Measurements from ENCODE around the gene HS6ST3.
"Not testable (repeated sequence)": the region's sequence is repeated elsewhere in the genome, so short reads cannot be mapped to it uniquely, and the experiment has no call there.

Gene HS6ST3

GRCh38 chr13:96093296-96094006 is 3.5 kb downstream of the HS6ST3 start:
- DNase-seq = no peak

- DNase-seq = no peak
Observed at GRCh38 chr13:96100457-96101220, 10.7 kb downstream of the HS6ST3 start.

DNA sequence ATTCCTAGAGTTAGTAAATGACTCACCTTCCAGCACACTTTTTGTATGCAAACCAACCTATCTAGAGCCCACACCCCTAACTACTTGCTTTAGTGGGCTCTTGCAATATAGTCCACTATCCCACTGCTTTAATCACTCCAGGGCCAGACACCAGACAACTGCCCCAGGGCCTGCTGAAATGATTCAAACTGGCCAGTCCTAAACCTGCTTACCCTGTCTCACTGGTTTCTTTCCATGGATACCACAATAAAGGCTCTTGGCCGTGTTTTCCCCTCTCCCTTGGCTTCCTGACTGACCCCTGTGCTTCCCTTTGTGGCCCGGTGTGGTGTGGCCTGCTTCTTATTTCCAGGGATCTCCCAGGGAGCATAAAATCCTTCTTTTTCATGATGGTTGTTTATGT is 14.6 kb downstream of the HS6ST3 start:
- no peak for DNase-seq

- not testable (repeated sequence) for DNase-seq
Observed at GRCh38 chr13:96108072-96108471, 18.2 kb downstream of the HS6ST3 start.

DNA sequence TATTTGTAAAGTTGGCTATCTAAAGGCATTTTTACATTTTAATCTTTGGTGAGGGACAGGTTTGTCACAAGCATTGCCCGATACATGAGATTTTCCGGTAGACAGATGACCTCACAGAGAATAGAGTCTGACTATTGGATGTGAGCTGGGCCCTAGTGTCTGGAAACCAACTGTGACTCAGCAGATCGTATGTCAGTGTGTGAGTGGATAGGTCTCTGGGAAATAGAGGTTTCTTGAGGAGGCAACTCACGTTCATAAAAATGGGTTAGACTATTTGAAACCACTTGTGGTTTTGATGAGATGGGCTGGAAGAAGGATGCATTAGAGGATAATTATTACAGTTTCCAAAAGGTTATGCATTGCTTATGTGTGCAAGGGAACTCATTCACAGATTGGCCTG is 19.2 kb downstream of the HS6ST3 start:
- no peak for DNase-seq

DNA sequence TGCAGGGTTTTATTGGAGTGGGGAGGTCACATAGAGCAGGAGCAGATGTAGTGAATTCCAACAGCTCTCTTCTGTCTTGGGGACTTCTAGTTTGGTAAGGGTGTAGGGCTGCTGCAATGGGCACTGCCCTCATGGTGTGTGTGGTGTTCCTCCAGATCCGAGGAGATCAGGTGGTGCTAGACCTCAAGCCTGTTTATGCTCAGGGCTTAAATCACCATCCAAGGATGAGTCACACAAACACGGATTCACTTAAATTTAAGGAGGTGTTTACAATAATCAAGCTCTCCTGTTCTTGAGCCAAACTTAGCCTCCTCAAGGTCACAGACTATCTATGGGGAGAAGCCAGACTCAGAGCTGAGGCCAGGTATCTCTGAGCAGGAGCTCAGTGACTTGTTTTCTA is 23.0 kb downstream of the HS6ST3 start:
- DNase-seq = no peak

DNA sequence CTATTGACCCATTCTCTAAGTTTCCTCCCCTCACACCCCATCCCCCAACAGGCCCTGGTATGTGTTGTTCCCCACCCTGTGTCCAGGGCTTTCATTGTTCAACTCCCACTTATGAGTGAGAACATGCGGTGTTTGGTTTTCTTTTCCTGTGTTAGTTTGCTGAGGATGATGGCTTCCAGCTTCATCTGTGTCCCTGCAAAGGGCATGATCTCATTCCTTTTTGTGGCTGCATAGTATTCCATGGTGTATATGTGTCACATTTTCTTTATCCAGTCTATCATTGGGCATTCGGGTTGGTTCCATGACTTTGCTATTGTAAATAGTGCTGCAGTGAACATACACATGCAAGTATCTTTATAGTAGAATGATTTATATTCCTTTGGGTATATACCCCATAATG is 25.5 kb downstream of the HS6ST3 start:
- DNase-seq = not testable (repeated sequence)

- DNase-seq = no peak
Observed at GRCh38 chr13:96119921-96120320, 30.0 kb downstream of the HS6ST3 start.

DNA sequence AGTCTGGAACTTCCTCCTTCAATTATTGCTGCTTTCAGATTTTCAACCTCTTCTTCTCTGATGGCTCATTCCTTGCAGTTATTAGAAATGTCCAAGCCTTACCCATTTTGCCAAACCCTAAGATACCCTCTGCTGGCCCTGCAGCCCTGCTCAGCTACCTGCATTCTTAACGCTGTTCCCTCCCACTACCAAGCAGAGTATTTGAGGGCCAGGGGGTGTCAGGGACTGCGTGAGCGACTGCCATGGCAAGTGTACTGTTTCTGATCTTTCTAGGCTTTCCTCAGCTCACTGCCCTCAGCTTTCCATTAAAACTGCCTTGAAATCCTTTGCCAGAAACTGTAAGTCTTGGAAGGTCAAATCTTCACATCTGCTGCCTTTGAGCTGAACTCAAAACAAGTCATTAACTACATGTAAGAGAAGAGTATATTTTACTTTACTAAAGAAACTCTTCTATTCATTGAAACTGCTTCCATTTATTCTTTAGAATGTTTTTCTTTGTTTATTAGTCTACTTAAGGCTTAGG is 41.0 kb downstream of the HS6ST3 start:
- no peak for DNase-seq

DNA sequence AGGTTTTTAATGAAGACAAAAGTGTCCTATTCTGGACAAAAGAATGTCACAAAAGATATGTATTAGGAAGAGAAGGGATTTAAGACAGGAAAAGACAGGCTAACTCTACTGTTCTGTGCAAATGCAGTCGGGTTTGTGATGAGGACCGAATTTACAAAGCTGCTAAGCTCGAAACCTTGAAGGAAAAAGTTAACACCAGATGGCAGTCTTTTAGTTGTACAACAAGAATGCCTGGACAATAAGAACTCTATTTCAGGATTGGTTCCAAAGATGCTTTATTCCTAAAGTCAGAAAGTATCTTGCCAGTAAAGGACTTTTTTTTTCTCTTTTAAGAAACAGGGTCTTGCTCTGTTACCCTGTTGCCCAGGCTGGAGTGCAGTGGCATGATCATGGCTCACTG is 51.1 kb downstream of the HS6ST3 start:
- DNase-seq = peak; percentile 13

DNA sequence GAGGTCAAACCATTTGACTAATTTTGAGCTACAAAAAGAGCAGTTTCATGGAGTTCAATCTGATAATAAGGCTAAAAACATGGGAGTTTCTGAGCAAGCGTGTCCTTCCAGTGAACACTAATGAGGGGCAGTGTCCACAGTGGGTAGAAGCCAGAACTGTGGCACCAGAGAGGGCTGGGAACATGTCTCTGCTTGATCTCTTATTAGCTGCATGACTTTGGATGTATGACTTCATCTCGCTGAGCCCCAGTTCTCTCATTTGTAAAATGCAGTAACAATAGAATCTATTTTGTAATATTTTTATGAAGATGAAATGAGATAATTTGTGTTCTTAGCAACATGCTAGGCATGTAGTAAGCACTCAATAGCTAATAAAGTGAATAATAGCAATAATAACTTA is 69.8 kb downstream of the HS6ST3 start:
- no peak for DNase-seq

DNA sequence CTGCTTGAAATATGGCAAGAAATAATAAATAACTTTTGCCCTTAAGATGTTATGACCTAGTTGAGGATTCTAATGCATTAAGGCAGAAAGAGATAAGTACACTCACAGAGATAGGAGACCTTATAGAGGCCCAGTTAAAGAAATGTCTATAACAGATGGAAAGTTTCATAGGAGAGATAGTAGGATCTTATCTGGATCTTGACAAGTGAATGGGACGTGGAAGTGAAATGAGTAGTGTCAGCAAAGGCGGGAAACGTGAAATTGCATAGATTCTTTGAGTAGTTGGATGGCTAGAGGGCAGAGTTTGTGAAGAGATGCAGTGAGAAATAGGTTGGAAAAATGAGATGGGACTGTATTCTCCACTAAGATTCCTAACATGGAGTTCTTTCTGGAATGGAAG is 71.2 kb downstream of the HS6ST3 start:
- no peak for DNase-seq

DNA sequence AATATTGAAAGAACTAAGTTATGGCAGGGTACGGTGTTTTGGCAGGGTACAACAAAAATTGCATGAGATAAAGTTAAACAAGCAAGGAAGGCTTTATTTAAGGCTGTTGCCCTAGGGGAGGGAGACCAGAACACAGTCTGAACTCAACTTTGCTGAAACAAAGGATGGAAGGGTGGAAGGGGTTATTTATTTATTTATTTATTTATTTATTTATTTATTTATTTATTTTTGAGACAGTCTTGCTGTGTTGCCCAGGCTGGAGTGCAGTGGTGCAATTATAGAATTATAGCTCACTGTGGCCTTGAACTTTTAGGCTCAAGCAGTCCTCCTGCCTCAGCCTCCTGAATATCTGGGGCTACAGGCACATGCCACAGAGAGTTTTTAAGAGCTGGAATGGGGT is 75.9 kb downstream of the HS6ST3 start:
- no peak for DNase-seq

- DNase-seq = peak; percentile 2
Observed at GRCh38 chr13:96172066-96172465, 82.2 kb downstream of the HS6ST3 start.

DNA sequence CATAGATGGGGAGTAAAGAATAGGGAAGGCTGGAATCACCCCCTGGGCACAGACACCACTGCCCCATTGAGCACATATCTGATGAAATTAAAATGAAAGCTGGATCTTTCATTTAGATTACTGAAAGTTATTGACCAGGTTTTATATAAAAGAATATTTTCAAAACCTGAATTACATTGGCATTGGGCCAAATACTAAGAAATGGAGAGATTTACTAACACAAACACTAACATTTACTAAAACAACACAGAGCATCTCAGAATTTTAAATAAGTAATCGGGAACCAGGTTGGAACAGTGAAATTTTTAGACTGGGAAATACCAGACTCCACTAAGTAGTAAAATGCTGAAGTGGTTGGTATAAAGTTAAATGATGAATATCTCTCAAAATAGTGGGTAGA is 88.9 kb downstream of the HS6ST3 start:
- DNase-seq = no peak

DNA sequence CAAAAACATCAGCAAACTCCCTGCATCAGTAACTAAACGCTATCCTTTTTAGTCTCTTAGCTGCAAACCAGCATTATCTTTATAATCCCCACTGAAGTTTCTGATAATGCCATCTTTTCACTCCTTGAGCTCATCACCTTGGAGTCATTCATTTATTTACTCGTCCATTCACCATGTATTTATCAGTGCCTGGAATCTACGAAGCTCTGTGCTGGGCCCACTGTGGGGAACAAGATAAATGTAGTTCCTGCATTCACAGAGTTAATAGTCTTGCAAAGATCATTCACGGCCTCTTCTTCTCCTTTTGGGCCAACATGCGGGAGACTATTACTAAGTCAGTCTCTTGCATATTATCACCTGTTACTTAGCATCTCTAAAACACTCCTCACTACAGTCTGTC is 89.4 kb downstream of the HS6ST3 start:
- no peak for DNase-seq

DNA sequence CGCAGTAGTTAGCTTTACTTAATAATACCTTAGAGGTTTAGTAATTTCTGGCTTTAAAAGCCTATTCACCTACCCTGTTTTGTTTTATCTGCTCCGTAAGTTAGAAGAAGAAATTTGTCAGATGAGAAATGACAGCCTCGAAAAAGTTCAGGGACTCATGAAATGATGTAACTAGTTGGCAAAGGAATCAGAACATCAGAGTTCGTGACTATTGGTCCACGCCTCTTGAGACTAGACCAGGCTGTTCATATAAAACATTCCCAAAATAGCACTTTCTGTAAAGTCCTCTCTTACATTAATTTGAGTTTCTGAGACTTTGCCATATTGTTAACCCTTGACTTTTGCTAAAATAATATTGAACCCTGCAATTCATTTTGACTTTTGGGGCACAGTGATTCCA is 92.0 kb downstream of the HS6ST3 start:
- no peak for DNase-seq

GRCh38 chr13:96185818-96186217 is 95.9 kb downstream of the HS6ST3 start:
- DNase-seq = no peak

DNA sequence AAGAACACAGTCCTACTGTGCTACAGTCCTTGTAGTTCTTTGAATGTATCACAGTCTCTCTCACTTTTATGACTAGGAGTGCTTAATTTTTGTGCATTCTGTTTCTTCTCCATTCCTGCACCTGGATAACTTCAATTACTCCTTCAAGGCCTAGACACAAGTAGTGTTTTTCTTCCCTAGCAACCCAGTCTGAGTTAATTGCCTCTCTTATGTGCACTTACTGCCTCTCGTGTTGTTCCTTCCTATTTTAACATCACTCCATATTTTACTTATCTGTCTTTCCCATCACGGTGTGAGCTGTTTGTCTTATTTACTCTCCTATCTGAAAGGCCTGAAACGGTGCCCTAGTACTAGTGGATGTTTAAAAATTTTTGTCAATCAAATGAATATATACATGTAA is 101.5 kb downstream of the HS6ST3 start:
- no peak for DNase-seq

- no peak for DNase-seq
Observed at GRCh38 chr13:96193728-96194310, 103.9 kb downstream of the HS6ST3 start.

GRCh38 chr13:96198038-96198437 is 108.1 kb downstream of the HS6ST3 start:
- DNase-seq = no peak

GRCh38 chr13:96199315-96199714 is 109.4 kb downstream of the HS6ST3 start:
- DNase-seq = no peak

GRCh38 chr13:96200810-96201209 is 110.9 kb downstream of the HS6ST3 start:
- DNase-seq = no peak

GRCh38 chr13:96202315-96202714 is 112.4 kb downstream of the HS6ST3 start:
- no peak for DNase-seq
